Skeletal muscle satellite cell (primary cell): Measurements from ENCODE around the gene ZNF285. TPM values are rescaled to one million over a fixed set of nuclear protein-coding genes. Genes with fewer than 3 reads are reported as not detected.
"Not testable (repeated sequence)": the region's sequence is repeated elsewhere in the genome, so short reads cannot be mapped to it uniquely, and the experiment has no call there.

ENCODE experiments used
- H3K27me3 ChIP-seq: 2 replicates; pipeline ENCODE4 v1.7.0; 2013; ENCODE audit warnings: low read length; ENCODE audit not compliant: control insufficient read depth, insufficient read depth
- H3K36me3 ChIP-seq: 2 replicates; pipeline ENCODE4 v1.7.0; 2013; ENCODE audit warnings: mild to moderate bottlenecking, control low read depth, low read length; ENCODE audit not compliant: insufficient read depth
- H3K4me1 ChIP-seq: 2 replicates; pipeline ENCODE4 v1.7.0; 2013; ENCODE audit warnings: low read length; ENCODE audit not compliant: control insufficient read depth, insufficient read depth
- H3K4me2 ChIP-seq: 2 replicates; pipeline ENCODE4 v1.7.0; 2013; ENCODE audit warnings: mild to moderate bottlenecking, low read length
- H3K4me3 ChIP-seq: 2 replicates; pipeline ENCODE4 v1.7.0; 2013; ENCODE audit warnings: low read length
- H3K9ac ChIP-seq: 2 replicates; pipeline ENCODE4 v1.7.0; 2013; ENCODE audit warnings: mild to moderate bottlenecking, low read depth, low read length, moderate library complexity
- H3K9me3 ChIP-seq: replicated peaks from 2 replicates; pipeline ENCODE4 v1.7.0; 2013; ENCODE audit warnings: mild to moderate bottlenecking, control low read depth, low read length
- total RNA-seq: library from RNA; depleted of rRNA; stranded (reverse); fragments of >200 nt; gene quantifications from 2 replicates; pipeline ENCODE4 v1.2.3, GENCODE V29; 2012; rRNA removed

ZNF285 gene
- 1.5 and 2.8 TPM in 2 replicates for total RNA-seq

- peak within 1 kb of the TSS; percentile 94 for H3K4me2 ChIP-seq
- H3K9me3 ChIP-seq: peaks cover 6% of the 10 kb centered on the region
- peaks cover 8% of the 10 kb centered on the region for H3K4me1 ChIP-seq
- H3K4me3 ChIP-seq: peak within 1 kb of the TSS; percentile 90
- H3K36me3 ChIP-seq: no peaks in the 10 kb centered on the region
- H3K27me3 ChIP-seq: no peaks in the 10 kb centered on the region
- peak within 1 kb of the TSS; percentile 69 for H3K9ac ChIP-seq
These were observed at the start of gene ZNF285 for GRCh38 chr19:44401139-44402115. Gene ZNF285 (minus strand): TSS chr19:44401608. CDS start chr19:44397213, 4,395 bp downstream.

GRCh38 chr19:44447916-44448674 lies 46.7 kb upstream of the ZNF285 start, which contains the start of gene ZNF229:
Gene ZNF229 (minus strand): TSS chr19:44448472. CDS start chr19:44442847, 5,625 bp downstream.
- H3K9me3 ChIP-seq: no peaks in the 10 kb centered on the region
- H3K4me1 ChIP-seq: peaks cover 10% of the 10 kb centered on the region
- H3K36me3 ChIP-seq: peaks cover 32% of the 10 kb centered on the region
- H3K4me2 ChIP-seq: peak within 1 kb of the TSS; percentile 90
- H3K9ac ChIP-seq: peak within 1 kb of the TSS; percentile 88
- no peaks in the 10 kb centered on the region for H3K27me3 ChIP-seq
- H3K4me3 ChIP-seq: peak within 1 kb of the TSS; percentile 93

- H3K4me2 ChIP-seq: no peak overlapping the region
- no peak overlapping the region for H3K4me3 ChIP-seq
- H3K27me3 ChIP-seq: no peaks in the 10 kb centered on the region
- no peaks in the 10 kb centered on the region for H3K4me1 ChIP-seq
- H3K36me3 ChIP-seq: peaks cover 57% of the 10 kb centered on the region
- no peak overlapping the region for H3K9ac ChIP-seq
- H3K9me3 ChIP-seq: no peaks in the 10 kb centered on the region
These were observed 37.0 kb upstream of the ZNF285 start for GRCh38 chr19:44438441-44438840.

GRCh38 chr19:44435441-44435840 lies 34.0 kb upstream of the ZNF285 start:
- Histone ChIP-seq H3K4me3 (no peak overlapping the region), H3K9me3 (peaks cover 4% of the 10 kb centered on the region), H3K27me3 (no peaks in the 10 kb centered on the region), H3K4me2 (no peak overlapping the region), H3K4me1 (no peaks in the 10 kb centered on the region), H3K9ac (no peak overlapping the region), H3K36me3 (peaks cover 61% of the 10 kb centered on the region)

GRCh38 chr19:44430956-44431355 lies 29.5 kb upstream of the ZNF285 start:
- peaks cover 42% of the 10 kb centered on the region for H3K9me3 ChIP-seq
- no peaks in the 10 kb centered on the region for H3K27me3 ChIP-seq
- H3K36me3 ChIP-seq: peaks cover 65% of the 10 kb centered on the region
- no peak overlapping the region for H3K4me2 ChIP-seq
- H3K9ac ChIP-seq: no peak overlapping the region
- no peak overlapping the region for H3K4me3 ChIP-seq
- no peaks in the 10 kb centered on the region for H3K4me1 ChIP-seq

- not testable (repeated sequence) for H3K4me3 ChIP-seq, H3K4me1 ChIP-seq, H3K36me3 ChIP-seq, H3K9ac ChIP-seq, H3K27me3 ChIP-seq, H3K4me2 ChIP-seq, H3K9me3 ChIP-seq
These were observed 14.1 kb upstream of the ZNF285 start for GRCh38 chr19:44415553-44415952.

GRCh38 chr19:44389268-44389667 lies 12.1 kb downstream of the ZNF285 start:
- not testable (repeated sequence) for H3K9ac ChIP-seq, H3K9me3 ChIP-seq, H3K4me3 ChIP-seq, H3K4me1 ChIP-seq, H3K27me3 ChIP-seq, H3K4me2 ChIP-seq, H3K36me3 ChIP-seq

GRCh38 chr19:44374789-44375188 lies 26.6 kb downstream of the ZNF285 start:
- Histone ChIP-seq H3K9ac (no peak overlapping the region), H3K4me2 (no peak overlapping the region), H3K4me3 (no peak overlapping the region), H3K4me1 (no peaks in the 10 kb centered on the region), H3K9me3 (no peaks in the 10 kb centered on the region), H3K27me3 (no peaks in the 10 kb centered on the region), H3K36me3 (no peaks in the 10 kb centered on the region)

- no peak overlapping the region for H3K9ac ChIP-seq
- H3K36me3 ChIP-seq: no peaks in the 10 kb centered on the region
- no peak overlapping the region for H3K4me2 ChIP-seq
- H3K9me3 ChIP-seq: no peaks in the 10 kb centered on the region
- H3K27me3 ChIP-seq: no peaks in the 10 kb centered on the region
- H3K4me3 ChIP-seq: no peak overlapping the region
- H3K4me1 ChIP-seq: no peaks in the 10 kb centered on the region
These were observed 29.5 kb downstream of the ZNF285 start for GRCh38 chr19:44371815-44372480.

GRCh38 chr19:44367024-44367423 lies 34.4 kb downstream of the ZNF285 start:
- Histone ChIP-seq H3K4me1 (no peaks in the 10 kb centered on the region), H3K36me3 (no peaks in the 10 kb centered on the region), H3K9ac (no peak overlapping the region), H3K4me3 (no peak overlapping the region), H3K4me2 (no peak overlapping the region), H3K27me3 (no peaks in the 10 kb centered on the region), H3K9me3 (no peaks in the 10 kb centered on the region)
